GM12875 (cell line): ENCODE data around the gene CFAP100.

Experiments
- H3K4me3 ChIP-seq: one replicate; pipeline ENCODE4 v1.5.1; 2011; ENCODE audit warnings: low read depth, low read length, control low read depth
- TF ChIP-seq, protein P1 (sequence below): IDR thresholded peaks from 2 replicates; pipeline ENCODE4 v1.5.1; 2011; ENCODE audit warnings: low read depth, mild to moderate bottlenecking, control low read depth, inconsistent platforms, low read length, moderate library complexity, borderline replicate concordance; ENCODE audit not compliant: insufficient read depth

CFAP100 gene

DNA sequence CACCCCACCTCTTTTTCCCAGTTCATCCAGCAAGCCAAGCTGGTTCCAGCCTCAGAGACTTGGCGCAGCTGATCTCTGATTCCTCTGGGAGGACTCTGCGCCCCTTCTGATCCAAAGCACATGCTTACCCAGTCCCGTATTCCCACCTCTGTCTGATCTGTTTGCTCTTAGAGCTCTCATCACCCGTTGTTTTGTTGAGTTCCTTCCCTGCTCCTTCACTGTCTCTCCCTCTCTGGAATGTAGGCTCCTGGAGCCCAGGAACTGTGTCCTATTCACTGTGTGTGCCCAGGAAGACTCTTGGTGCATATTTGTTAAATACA is 82.3 kb downstream of the CFAP100 start:
- no peak overlapping the region for H3K4me3 ChIP-seq
- TF ChIP-seq, protein P1, sequence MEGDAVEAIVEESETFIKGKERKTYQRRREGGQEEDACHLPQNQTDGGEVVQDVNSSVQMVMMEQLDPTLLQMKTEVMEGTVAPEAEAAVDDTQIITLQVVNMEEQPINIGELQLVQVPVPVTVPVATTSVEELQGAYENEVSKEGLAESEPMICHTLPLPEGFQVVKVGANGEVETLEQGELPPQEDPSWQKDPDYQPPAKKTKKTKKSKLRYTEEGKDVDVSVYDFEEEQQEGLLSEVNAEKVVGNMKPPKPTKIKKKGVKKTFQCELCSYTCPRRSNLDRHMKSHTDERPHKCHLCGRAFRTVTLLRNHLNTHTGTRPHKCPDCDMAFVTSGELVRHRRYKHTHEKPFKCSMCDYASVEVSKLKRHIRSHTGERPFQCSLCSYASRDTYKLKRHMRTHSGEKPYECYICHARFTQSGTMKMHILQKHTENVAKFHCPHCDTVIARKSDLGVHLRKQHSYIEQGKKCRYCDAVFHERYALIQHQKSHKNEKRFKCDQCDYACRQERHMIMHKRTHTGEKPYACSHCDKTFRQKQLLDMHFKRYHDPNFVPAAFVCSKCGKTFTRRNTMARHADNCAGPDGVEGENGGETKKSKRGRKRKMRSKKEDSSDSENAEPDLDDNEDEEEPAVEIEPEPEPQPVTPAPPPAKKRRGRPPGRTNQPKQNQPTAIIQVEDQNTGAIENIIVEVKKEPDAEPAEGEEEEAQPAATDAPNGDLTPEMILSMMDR, result no peak

DNA sequence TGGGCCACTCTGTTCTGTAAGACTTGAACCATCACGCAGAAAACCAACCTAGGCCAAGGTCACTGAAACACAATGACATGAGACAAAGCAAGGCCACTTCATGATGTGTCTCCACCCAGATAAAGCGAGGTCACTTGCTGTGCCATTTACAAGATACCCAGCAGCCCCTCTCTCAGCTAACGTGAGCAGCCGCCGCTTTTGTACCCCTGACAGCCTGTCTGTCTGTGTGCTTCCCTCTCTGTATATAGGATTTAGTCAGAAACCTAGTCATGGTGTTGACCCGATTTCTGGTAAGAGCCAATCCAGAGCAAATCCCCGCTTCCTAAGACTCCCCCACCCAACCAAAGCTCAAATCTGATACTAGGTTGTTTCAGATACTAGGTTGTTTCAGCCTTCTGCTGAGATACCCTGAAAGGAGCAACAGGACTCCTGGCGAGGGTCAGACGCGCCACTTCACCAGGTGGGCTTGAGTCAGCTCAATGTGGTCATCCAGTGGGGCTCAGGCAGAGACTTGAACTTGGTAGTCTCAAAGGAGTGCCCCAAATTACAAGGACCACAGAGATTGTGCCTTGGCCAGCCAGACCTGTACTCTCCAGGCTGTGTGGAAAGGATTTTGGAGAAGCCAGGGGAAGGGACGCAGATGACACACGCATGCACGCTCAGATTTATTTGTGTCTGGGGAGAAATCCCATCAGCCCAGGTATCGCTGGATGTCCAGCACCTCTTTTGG is 84.0 kb downstream of the CFAP100 start:
- TF ChIP-seq, protein P1, result no peak
- no peak overlapping the region for H3K4me3 ChIP-seq

DNA sequence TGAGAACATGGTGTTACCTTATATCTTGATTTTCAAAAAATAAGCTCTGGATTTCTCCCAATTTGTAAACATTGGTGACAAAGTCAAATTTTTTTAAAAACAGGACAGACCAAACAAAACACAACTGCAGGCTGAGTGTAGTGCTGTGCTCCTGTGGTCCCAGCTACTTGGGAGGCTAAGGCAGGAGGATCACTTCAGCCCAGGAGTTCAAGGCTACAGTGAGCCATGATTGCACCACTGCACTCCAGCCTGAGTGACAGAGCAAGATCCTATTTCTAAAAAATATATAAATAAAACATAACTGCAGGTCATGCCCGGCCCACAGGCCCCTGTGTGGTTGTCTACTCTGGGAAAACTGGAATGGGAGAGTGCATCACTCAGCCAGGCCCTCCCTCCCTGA is 84.9 kb downstream of the CFAP100 start:
- no peak overlapping the region for H3K4me3 ChIP-seq
- TF ChIP-seq, protein P1, result no peak

DNA sequence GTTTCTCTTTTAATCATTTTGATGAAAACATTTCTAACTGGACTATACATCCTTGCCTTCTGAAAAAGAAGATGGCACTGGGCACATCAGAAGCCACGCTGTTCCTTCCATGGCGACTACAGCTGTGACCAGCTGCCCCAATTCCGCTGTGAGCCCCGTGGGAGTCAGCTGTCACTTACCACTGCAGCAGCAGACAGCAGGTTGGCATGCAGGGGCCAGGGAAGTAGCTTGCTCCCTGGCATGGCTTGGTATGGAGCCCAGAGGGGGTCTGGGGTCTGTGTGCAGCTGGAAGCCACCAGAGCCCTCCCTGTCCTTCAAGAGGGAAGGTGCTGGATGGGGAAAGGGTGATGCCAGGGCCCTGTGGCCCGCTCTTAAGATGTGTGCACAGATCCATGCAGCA is 85.5 kb downstream of the CFAP100 start:
- TF ChIP-seq, protein P1, result no peak

DNA sequence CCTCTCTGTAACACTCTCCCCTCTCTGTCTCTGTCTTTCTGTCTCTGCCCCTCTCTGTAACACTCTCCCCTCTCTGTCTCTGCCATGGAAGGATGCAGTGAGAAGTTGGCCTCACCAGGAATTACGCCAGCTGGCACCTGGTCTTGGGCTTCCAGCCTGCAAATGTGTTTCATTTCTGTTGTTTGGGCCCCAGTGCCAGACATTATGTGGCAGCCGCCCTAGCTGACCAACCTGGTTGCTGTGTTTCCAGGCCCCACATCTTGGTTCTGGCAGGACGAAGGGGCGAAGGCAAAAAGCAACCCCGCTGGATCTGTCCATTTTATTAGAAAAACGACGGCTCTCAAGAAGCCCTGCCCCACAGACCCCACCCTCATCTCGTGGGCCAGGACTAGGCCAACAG is 86.2 kb downstream of the CFAP100 start:
- H3K4me3 ChIP-seq, result no peak overlapping the region
- TF ChIP-seq, protein P1, result no peak

More for the DNA sequence above, 85.5 kb downstream of the CFAP100 start:
- H3K4me3 ChIP-seq, result no peak overlapping the region

DNA sequence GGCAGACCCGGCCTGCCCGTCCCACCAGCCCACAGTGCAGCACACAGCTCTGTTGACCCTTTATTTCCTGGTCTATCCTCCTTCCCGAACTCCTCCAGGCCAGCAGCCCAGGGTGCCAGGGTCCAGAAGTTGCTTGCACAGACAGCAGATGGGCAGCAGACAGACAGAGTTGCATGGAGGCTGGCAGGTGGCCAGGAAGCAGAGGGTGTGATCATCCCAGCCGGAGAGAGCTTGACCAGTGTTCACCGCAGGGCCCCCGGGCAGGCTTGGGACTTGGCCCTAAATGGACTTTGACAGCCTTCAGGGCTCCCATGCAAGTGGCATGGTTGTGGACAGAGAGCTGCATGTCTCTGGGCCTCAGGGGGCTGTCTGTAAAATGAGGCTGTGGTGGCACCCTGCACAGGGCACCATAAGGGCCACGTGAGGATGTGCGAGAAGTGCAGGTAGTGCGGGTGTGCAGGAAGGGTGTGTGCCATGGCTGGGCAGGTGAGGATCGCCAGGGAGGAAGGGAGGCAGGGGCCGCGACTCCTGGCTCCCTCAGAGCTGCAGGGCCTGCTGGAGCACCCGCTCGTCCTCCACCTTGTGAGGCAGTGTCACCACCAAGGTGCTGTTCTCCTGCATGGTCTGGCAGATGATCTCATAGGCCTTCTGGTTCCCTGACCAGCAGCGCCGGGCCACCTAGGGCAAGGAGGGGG is 87.2 kb downstream of the CFAP100 start:
- H3K4me3 ChIP-seq, result no peak overlapping the region
- TF ChIP-seq, protein P1, result no peak
